ENCODE data around the gene ANKRD33B. TPM values are rescaled to one million over a fixed set of nuclear protein-coding genes. Genes with fewer than 3 reads are reported as not detected.

The ANKRD33B gene
- total and polyA plus RNA-seq, 2 of the 8 experiments (the other 6 are each of a cell fraction or from before 2014, with no cell fraction given) = 6.9 to 20.6 TPM

GRCh38 chr5:10620346-10620745, 56.5 kb downstream of the ANKRD33B start:
- H4K5ac ChIP-seq (ENCODE audit: insufficient read length, low read depth, low read length) = no peak overlapping the region
- FAIRE-seq = no peak
- WGBS, 2 experiments (ENCODE audit: extremely low coverage in 1 of 2, insufficient coverage in 1 of 2, insufficient read length in 1 of 2, insufficient replicate concordance in 2 of 2, low coverage in 1 of 2, low lambda C conversion rate in 2 of 2, missing lambda C conversion rate in 1 of 2) = 59% methylated on average over 3 of the region's 3 CpGs; no CpG with 5 or more reads in 1 of the 2 experiments
- TF ChIP-seq CREB1 (IDR thresholded peaks at IDR 0.05) = no peak
- no peak for TF ChIP-seq SP2 (IDR thresholded peaks at IDR 0.05; ENCODE audit: low read length)
- TF ChIP-seq BACH1 (IDR thresholded peaks at IDR 0.05; ENCODE audit: low read length) = no peak
- TF ChIP-seq SIRT6 (IDR thresholded peaks at IDR 0.05; ENCODE audit: low read length) = no peak
- TF ChIP-seq, protein P1, sequence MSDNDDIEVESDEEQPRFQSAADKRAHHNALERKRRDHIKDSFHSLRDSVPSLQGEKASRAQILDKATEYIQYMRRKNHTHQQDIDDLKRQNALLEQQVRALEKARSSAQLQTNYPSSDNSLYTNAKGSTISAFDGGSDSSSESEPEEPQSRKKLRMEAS (IDR thresholded peaks at IDR 0.05) = no peak
- TF ChIP-seq CEBPB (IDR thresholded peaks at IDR 0.05; ENCODE audit: low read depth, low read length) = no peak
- TF ChIP-seq SUZ12 (IDR thresholded peaks at IDR 0.05; ENCODE audit: low read length) = no peak
- TF ChIP-seq RAD21 (IDR thresholded peaks at IDR 0.05 in 1 of 2, conservative IDR thresholded peaks at IDR 0.05 in 1 of 2; ENCODE audit: low read depth in 2 of 2, low read length in 2 of 2) = no peak
- TF ChIP-seq FOSL1 (IDR thresholded peaks at IDR 0.05; ENCODE audit: insufficient read depth, low read depth, low read length) = no peak
- TF ChIP-seq CTBP2 (IDR thresholded peaks at IDR 0.05; ENCODE audit: borderline replicate concordance, insufficient read depth, insufficient read length, low read length) = no peak
- no peak for TF ChIP-seq SIN3A (conservative IDR thresholded peaks at IDR 0.05 in 1 of 2, IDR thresholded peaks at IDR 0.05 in 1 of 2; ENCODE audit: low read depth in 1 of 2, low read length in 2 of 2)
- TF ChIP-seq POU5F1 (IDR thresholded peaks at IDR 0.05; ENCODE audit: low read depth, low read length) = no peak

More at GRCh38 chr5:10620346-10620745, 56.5 kb downstream of the ANKRD33B start:
- Histone ChIP-seq H3K27me3 (replicated peaks in 1 of 4; ENCODE audit: control insufficient read depth in 3 of 4, extremely low read depth in 1 of 4, insufficient read depth in 3 of 4, low read length in 3 of 4) (no peaks in the 10 kb centered on the region), H2BK12ac (ENCODE audit: low read depth, low read length) (no peak overlapping the region), H3K14ac (ENCODE audit: insufficient read length) (no peak overlapping the region), H3K18ac (ENCODE audit: extremely low read depth, low read length) (no peak overlapping the region), H3K27ac (ENCODE audit: low read depth, low read length) (no peak overlapping the region), H3K36me3 (ENCODE audit: control insufficient read depth in 2 of 4, insufficient read depth in 4 of 4, low read length in 3 of 4) (no peaks in the 10 kb centered on the region), H3K4me2 (ENCODE audit: insufficient read depth in 1 of 2, low read depth in 2 of 2, low read length in 2 of 2) (no peak overlapping the region), H3K9ac (replicated peaks in 1 of 4; ENCODE audit: extremely low read depth in 1 of 4, low read depth in 3 of 4, low read length in 3 of 4) (no peak overlapping the region), H2AK5ac (ENCODE audit: low read depth, low read length) (no peak overlapping the region), H2BK15ac (ENCODE audit: low read length) (no peak overlapping the region), H3K9me3 (ENCODE audit: insufficient read depth in 2 of 2, low read depth in 1 of 2, low read length in 1 of 2) (no peaks in the 10 kb centered on the region), H2BK20ac (ENCODE audit: low read length) (no peak overlapping the region), H3K79me1 (ENCODE audit: low read depth, low read length) (no peaks in the 10 kb centered on the region), H3K4ac (replicated peaks; ENCODE audit: insufficient read length, low read depth, low read length) (no peak overlapping the region), H4K20me1 (replicated peaks in 1 of 2; ENCODE audit: control insufficient read depth in 1 of 2, insufficient read depth in 2 of 2, low read length in 2 of 2) (no peaks in the 10 kb centered on the region), H3K56ac (replicated peaks; ENCODE audit: insufficient read length, low read depth, low read length) (no peak overlapping the region), H4K8ac (ENCODE audit: extremely low read depth, insufficient read depth, low read length) (no peak overlapping the region), H3K4me1 (replicated peaks in 1 of 4; ENCODE audit: control insufficient read depth in 3 of 4, insufficient read depth in 4 of 4, low read length in 3 of 4) (no peaks in the 10 kb centered on the region), H3K4me3 (ENCODE audit: extremely low read depth in 1 of 4, insufficient read depth in 2 of 4, low read depth in 3 of 4, low read length in 4 of 4) (no peak overlapping the region), H3K79me2 (ENCODE audit: control insufficient read depth in 1 of 2, insufficient read depth in 2 of 2, low read length in 2 of 2) (no peaks in the 10 kb centered on the region), H4K91ac (replicated peaks; ENCODE audit: insufficient read length, low read length) (no peak overlapping the region), H2BK120ac (replicated peaks; ENCODE audit: low read depth, low read length) (no peak overlapping the region), H3K23ac (ENCODE audit: insufficient read length) (no peak overlapping the region), H3K23me2 (ENCODE audit: low read depth, low read length) (no peaks in the 10 kb centered on the region), H2AFZ (ENCODE audit: low read length) (no peak overlapping the region), H2BK5ac (ENCODE audit: low read depth, low read length) (no peak overlapping the region)
- DNase-seq (ENCODE audit: low read depth in 1 of 2, low spot score in 2 of 2) = no peak
- ChIA-PET POLR2A (ENCODE audit: partially characterized antibody) (no interaction called here), CTCF (ENCODE audit: partially characterized antibody) (interaction anchor here (0.7 to 6.2 kb wide), 7 partner anchors 8 to 291 kb away, joined by 3 to 47 read pairs (median 4); no protein-coding TSS in a partner anchor)
